H1 (cell line): ENCODE measurements around the gene ZMIZ1. TPM values are rescaled to one million over a fixed set of nuclear protein-coding genes. Genes with fewer than 3 reads are reported as not detected.

Experiments used
- BRCA1 ChIP-seq: IDR thresholded peaks from 2 replicates; pipeline ENCODE4 v1.6.1; 2012; ENCODE audit warnings: low read depth, low read length, improper control_type of control experiment
- CBX8 ChIP-seq: fragments of 300-800, 300-1000 bp; sonication (generic); IDR thresholded peaks from 2 replicates; pipeline ENCODE4 v1.7.1; 2016; ENCODE audit warnings: low read depth, low read length, borderline replicate concordance
- CHD1 ChIP-seq: IDR thresholded peaks from 2 replicates; pipeline ENCODE4 v1.6.1; 2012; ENCODE audit warnings: low read depth, low read length, improper control_type of control experiment
- GABPA ChIP-seq: IDR thresholded peaks from 2 replicates; pipeline ENCODE4 v1.6.1; 2011; ENCODE audit warnings: mild to moderate bottlenecking, low read length, moderate library complexity, borderline replicate concordance; ENCODE audit not compliant: insufficient read depth
- HDAC6 ChIP-seq: IDR thresholded peaks from one replicate; pipeline ENCODE4 v1.7.1; 2012; ENCODE audit warnings: low read depth, mild to moderate bottlenecking, inconsistent platforms, low read length, moderate library complexity
- NANOG ChIP-seq: IDR thresholded peaks from 2 replicates; pipeline ENCODE4 v1.6.1; 2011; ENCODE audit warnings: low read length, low read depth, mild to moderate bottlenecking, inconsistent platforms; ENCODE audit not compliant: insufficient read depth, poor library complexity, severe bottlenecking
- POLR2AphosphoS5 ChIP-seq: IDR thresholded peaks from 2 replicates; pipeline ENCODE4 v1.6.1; 2011; ENCODE audit warnings: low read depth, low read length
- POU5F1 ChIP-seq: IDR thresholded peaks from 2 replicates; pipeline ENCODE4 v1.6.1; 2011; ENCODE audit warnings: low read depth, mild to moderate bottlenecking, low read length, moderate library complexity
- YY1 ChIP-seq: IDR thresholded peaks from 2 replicates; pipeline ENCODE4 v1.6.1; 2011; ENCODE audit warnings: low read depth, mild to moderate bottlenecking, low read length
- polyA plus RNA-seq, 7 experiments: library from polyadenylated mRNA; depleted of rRNA in 3 of 7; stranded (reverse) in 5 of 7; unstranded in 2 of 7; fragments of >200 nt in 5 of 7; fragments of 200-250 nt in 2 of 7; gene quantifications; 1 replicate in 5 of 7; 2 replicates in 1 of 7; 4 replicates in 1 of 7; pipeline versions ENCODE4 v1.2.1 to v1.2.3, GENCODE V29; 2011 to 2013; ENCODE audit warnings: missing spikeins in 2 of 7, mixed read lengths in 2 of 7
- total RNA-seq: library from RNA; stranded (reverse); fragmentation: NEBNext Ultra II Directional; extraction: Animal tissue kit (Norgen Biotek cat#: 25700); gene quantifications from 2 replicates; pipeline ENCODE4 v1.2.1, GENCODE V29; 2021

The ZMIZ1 gene
- total and polyA plus RNA-seq, 2 of the 8 experiments (the other 6 are each of a cell fraction or from before 2014, with no cell fraction given): 8.1 to 28.0 TPM

DNA sequence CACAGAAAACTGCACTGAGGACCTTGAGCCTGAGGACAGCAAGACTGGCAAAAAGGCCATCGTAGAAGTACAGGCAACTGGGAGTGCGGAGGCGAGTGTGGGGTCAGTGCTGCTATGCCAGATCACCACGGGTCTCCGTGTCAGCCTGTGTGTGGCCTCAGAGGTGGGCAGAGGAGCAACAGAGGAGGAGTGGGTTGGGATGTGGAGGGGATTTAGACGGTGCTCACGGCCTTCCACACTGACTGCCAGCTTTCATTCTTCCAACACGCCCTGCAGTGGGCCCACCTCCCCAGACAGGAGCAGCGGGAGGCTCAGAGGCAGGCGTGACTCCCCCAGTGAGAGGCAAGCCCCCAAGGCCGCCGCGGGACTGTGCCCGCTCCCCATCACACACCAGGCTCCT, 17.0 kb upstream of the ZMIZ1 start (continued):
- TF ChIP-seq HDAC6 (no peak), POLR2AphosphoS5 (no peak), CBX8 (no peak), GABPA (no peak), BRCA1 (no peak), YY1 (no peak), NANOG (no peak), POU5F1 (no peak), CHD1 (no peak)
- TF ChIP-seq, all 59 proteins: peak for 0
